Tibial artery (tissue), 4 donors: ENCODE measurements around the gene ZNF750.

ENCODE experiments used
- DNase-seq, 2 donors: peaks; one replicate each; pipeline ENCODE4 v3.0.0-alpha.2; 2019
- H3K27ac ChIP-seq, 2 donors: fragments of 200-600 bp; sonication (generic) in 1 of 2; 1 replicate in 1 of 2; 2 replicates in 1 of 2; pipeline ENCODE4 v1.5.1; 2018 to 2019; ENCODE audit warnings: mild to moderate bottlenecking in 1 of 2
- H3K27me3 ChIP-seq, 2 donors: fragments of 200-600 bp; sonication (generic) in 1 of 2; one replicate each; pipeline versions ENCODE4 v1.5.1 to v1.6.0; 2016 to 2019
- H3K36me3 ChIP-seq, 3 donors: fragments of 200-600 bp; sonication (generic) in 2 of 3; one replicate each; pipeline ENCODE4 v1.5.1; 2016 to 2019; ENCODE audit warnings: mild to moderate bottlenecking in 2 of 3
- H3K4me1 ChIP-seq, 4 donors: fragments of 200-600 bp; sonication (generic) in 2 of 4; 1 replicate in 3 of 4; 2 replicates in 1 of 4; pipeline ENCODE4 v1.5.1; 2016 to 2019
- H3K4me3 ChIP-seq, 2 donors: fragments of 200-600 bp; sonication (generic) in 1 of 2; 1 replicate in 1 of 2; 2 replicates in 1 of 2; pipeline ENCODE4 v1.5.1; 2018 to 2019; ENCODE audit warnings: mild to moderate bottlenecking in 2 of 2
- H3K9me3 ChIP-seq, 3 donors: fragments of 200-600 bp; sonication (generic) in 1 of 3; one replicate each; pipeline ENCODE4 v1.5.1; 2016 to 2019
- CTCF ChIP-seq, 2 experiments: fragments of 200-600 bp in 1 of 2; fragments of 450-650 bp in 1 of 2; IDR thresholded peaks; one replicate each; pipeline ENCODE4 v1.5.1; 2017 to 2019; ENCODE audit warnings: antibody characterized with exemption in 2 of 2, mild to moderate bottlenecking in 1 of 2, moderate library complexity in 1 of 2
- intact Hi-C: fragments of 100-400 bp; cut with DNase I; formaldehyde crosslinking; loops from one replicate; pipeline ENCODE4 v1.15.0; 2023; ENCODE audit warnings: low total_unique reads

Gene ZNF750

GRCh38 chr17:82844796-82845162, 5.0 kb upstream of the ZNF750 start:
- H3K4me3 ChIP-seq = no peak overlapping the region
- peaks cover 0 to 4% (median 0%) of the 10 kb centered on the region in 3 donors for H3K36me3 ChIP-seq
- TF ChIP-seq CTCF (IDR thresholded peaks at IDR 0.05) = no peak
- intact Hi-C loops = no loop called here
- H3K4me1 ChIP-seq = peaks cover 0 to 11% (median 0%) of the 10 kb centered on the region in 4 donors
- H3K27me3 ChIP-seq = no peaks in the 10 kb centered on the region
- DNase-seq = peak in 1 of 2 donors; percentile 8
- H3K9me3 ChIP-seq = no peaks in the 10 kb centered on the region
- no peak overlapping the region for H3K27ac ChIP-seq

GRCh38 chr17:82843904-82844680, 4.3 kb upstream of the ZNF750 start:
- intact Hi-C loops = no loop called here
- peaks cover 0 to 11% (median 0%) of the 10 kb centered on the region in 4 donors for H3K4me1 ChIP-seq
- no peak for TF ChIP-seq CTCF (IDR thresholded peaks at IDR 0.05)
- H3K9me3 ChIP-seq = no peaks in the 10 kb centered on the region
- H3K4me3 ChIP-seq = no peak overlapping the region
- H3K27me3 ChIP-seq = no peaks in the 10 kb centered on the region
- peaks cover 0 to 4% (median 0%) of the 10 kb centered on the region in 3 donors for H3K36me3 ChIP-seq
- no peak overlapping the region for H3K27ac ChIP-seq
- peak in 1 of 2 donors; percentile 8 for DNase-seq

- no peaks in the 10 kb centered on the region for H3K9me3 ChIP-seq
- H3K4me1 ChIP-seq = peaks cover 0 to 21% (median 0%) of the 10 kb centered on the region in 4 donors
- no peak for DNase-seq
- peaks cover 0 to 4% (median 0%) of the 10 kb centered on the region in 3 donors for H3K36me3 ChIP-seq
- TF ChIP-seq CTCF (IDR thresholded peaks at IDR 0.05) = no peak
- H3K27me3 ChIP-seq = no peaks in the 10 kb centered on the region
- H3K4me3 ChIP-seq = no peak overlapping the region
- intact Hi-C loops = no loop called here
- H3K27ac ChIP-seq = no peak overlapping the region
These were observed 2.2 kb upstream of the ZNF750 start for GRCh38 chr17:82841921-82842596.

GRCh38 chr17:82840431-82840831, 609 bp upstream of the ZNF750 start:
- DNase-seq = no peak
- H3K4me3 ChIP-seq = no peak overlapping the region
- TF ChIP-seq CTCF (IDR thresholded peaks at IDR 0.05) = no peak
- H3K27ac ChIP-seq = no peak overlapping the region
- H3K36me3 ChIP-seq = no peaks in the 10 kb centered on the region
- intact Hi-C loops = no loop called here
- H3K9me3 ChIP-seq = no peaks in the 10 kb centered on the region
- peaks cover 0 to 17% (median 0%) of the 10 kb centered on the region in 4 donors for H3K4me1 ChIP-seq
- H3K27me3 ChIP-seq = no peaks in the 10 kb centered on the region

- Histone ChIP-seq H3K36me3 (peaks cover under 1 to 2% (median 2%) of the 10 kb centered on the region in 3 donors), H3K27ac (no peak overlapping the region), H3K4me3 (no peak overlapping the region), H3K9me3 (no peaks in the 10 kb centered on the region), H3K4me1 (peaks cover 0 to 17% (median 0%) of the 10 kb centered on the region in 4 donors), H3K27me3 (no peaks in the 10 kb centered on the region)
- TF ChIP-seq CTCF (IDR thresholded peaks at IDR 0.05) = no peak
- no peak for DNase-seq
- intact Hi-C loops = no loop called here
These were observed 1.3 kb downstream of the ZNF750 start for GRCh38 chr17:82838386-82839063.
